ENCODE data around the gene LPP. TPM values are rescaled to one million over a fixed set of nuclear protein-coding genes. Genes with fewer than 3 reads are reported as not detected.

LPP gene
- total and polyA plus RNA-seq, 9 of the 15 experiments (the other 6 are each of a cell fraction or from before 2014, with no cell fraction given) = 0.07 to 0.18 TPM; not detected in 7

DNA sequence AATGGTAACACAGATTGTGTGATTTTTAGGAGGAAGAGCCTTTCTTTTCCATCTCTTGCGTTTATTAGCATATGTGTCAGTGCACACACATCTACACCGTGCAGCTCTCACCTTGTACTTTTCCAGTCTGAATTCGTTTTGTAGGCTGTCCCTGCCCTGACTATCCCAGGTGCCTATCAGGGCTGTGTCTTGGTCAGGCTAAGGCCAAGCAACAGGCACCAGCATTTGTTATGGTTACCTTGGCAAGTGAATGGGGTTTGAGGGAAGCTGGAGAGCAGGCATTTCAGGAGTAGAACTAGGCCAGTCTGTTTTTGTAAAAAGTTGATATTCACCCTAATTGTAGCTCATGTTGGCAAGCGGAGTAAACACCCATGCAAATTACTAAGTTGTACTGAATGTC is 528.4 kb downstream of the LPP start:
- no peaks in the 10 kb centered on the region for H3K27me3 ChIP-seq (ENCODE audit: control insufficient read depth in 2 of 2, insufficient read depth in 2 of 2, low read length in 2 of 2)
- no peaks in the 10 kb centered on the region for H3K9me1 ChIP-seq (ENCODE audit: control insufficient read depth, insufficient read depth, low read length)
- H3K4me1 ChIP-seq (replicated peaks in 1 of 2; ENCODE audit: control insufficient read depth in 2 of 2, insufficient read depth in 2 of 2, low read length in 2 of 2) = no peaks in the 10 kb centered on the region
- ChIA-PET CTCF (ENCODE audit: low intra/inter-chr PET ratio) (no interaction called here), POLR2A (no interaction called here)
- DNase-seq (ENCODE audit: extremely low read depth in 1 of 4, low spot score in 3 of 4) (no peak), ATAC-seq (no peak), FAIRE-seq (no peak)
- H3K9me3 ChIP-seq (replicated peaks; ENCODE audit: control insufficient read depth, insufficient read depth, low read depth, low read length) = 0 out of 2 replicates have a peak, but pooled peaks cover 1% of the 10 kb centered on the region
- intact Hi-C loops (cut with micrococcal nuclease) = no loop called here
- BruUV-seq (replicated peaks) = no TSS peak
- no peak overlapping the region for H3K4me2 ChIP-seq (ENCODE audit: insufficient read depth, low read length)
- no peak overlapping the region for H3K4me3 ChIP-seq
- TF ChIP-seq EZH2 (IDR thresholded peaks at IDR 0.05; ENCODE audit: borderline replicate concordance, low read depth, low read length) (no peak), DPF2 (IDR thresholded peaks at IDR 0.05) (no peak), RBM25 (IDR thresholded peaks at IDR 0.05; ENCODE audit: low read depth, low read length, severe bottlenecking) (no peak), ARID2 (IDR thresholded peaks at IDR 0.05) (no peak), FOSL1 (tag; conservative IDR thresholded peaks at IDR 0.05) (no peak), HDAC6 (IDR thresholded peaks at IDR 0.05; ENCODE audit: low read depth, low read length) (no peak), CCAR2 (IDR thresholded peaks at IDR 0.05; ENCODE audit: low read depth, low read length) (no peak), FOXK2 (conservative IDR thresholded peaks at IDR 0.05 in 1 of 2, IDR thresholded peaks at IDR 0.05 in 1 of 2; ENCODE audit: low read depth in 2 of 2) (no peak), ETV5 (CRISPR knock-in tag; IDR thresholded peaks at IDR 0.05; ENCODE audit: low read depth) (no peak), EGR1 (conservative IDR thresholded peaks at IDR 0.05) (no peak), ZNF24 (IDR thresholded peaks at IDR 0.05) (no peak)
- TF ChIP-seq, protein P1, sequence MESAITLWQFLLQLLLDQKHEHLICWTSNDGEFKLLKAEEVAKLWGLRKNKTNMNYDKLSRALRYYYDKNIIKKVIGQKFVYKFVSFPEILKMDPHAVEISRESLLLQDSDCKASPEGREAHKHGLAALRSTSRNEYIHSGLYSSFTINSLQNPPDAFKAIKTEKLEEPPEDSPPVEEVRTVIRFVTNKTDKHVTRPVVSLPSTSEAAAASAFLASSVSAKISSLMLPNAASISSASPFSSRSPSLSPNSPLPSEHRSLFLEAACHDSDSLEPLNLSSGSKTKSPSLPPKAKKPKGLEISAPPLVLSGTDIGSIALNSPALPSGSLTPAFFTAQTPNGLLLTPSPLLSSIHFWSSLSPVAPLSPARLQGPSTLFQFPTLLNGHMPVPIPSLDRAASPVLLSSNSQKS (CRISPR knock-in tag; IDR thresholded peaks at IDR 0.05) = no peak
- H4K20me1 ChIP-seq (replicated peaks; ENCODE audit: control insufficient read depth, insufficient read depth, low read length) = no peaks in the 10 kb centered on the region
- H3K79me2 ChIP-seq (ENCODE audit: control insufficient read depth, insufficient read depth, low read length) = no peaks in the 10 kb centered on the region
- no peaks in the 10 kb centered on the region for H3K36me3 ChIP-seq (ENCODE audit: control insufficient read depth, insufficient read depth, low read length)
- H2AFZ ChIP-seq (ENCODE audit: low read depth, low read length) = no peak overlapping the region
- no peak overlapping the region for H3K9ac ChIP-seq (ENCODE audit: insufficient read depth in 1 of 2, low read depth in 2 of 2, low read length in 2 of 2)
- WGBS (ENCODE audit: insufficient coverage, low coverage, missing lambda C conversion rate) = 4% methylated on average over 4 of the region's 4 CpGs
- H3K27ac ChIP-seq (ENCODE audit: extremely low read depth, low read depth, low read length) = no peak overlapping the region
- in situ Hi-C loops (cut with MboI) = no loop called here

All from K562 (cell line).